Tibial artery (tissue), 4 donors: ENCODE data around the gene FERMT3.
"Not testable (repeated sequence)": the region's sequence is repeated elsewhere in the genome, so short reads cannot be mapped to it uniquely, and the experiment has no call there.

Experiments
- DNase-seq, 2 donors: peaks; one replicate each; pipeline ENCODE4 v3.0.0-alpha.2; 2019
- H3K27ac ChIP-seq, 2 donors: fragments of 200-600 bp; sonication (generic) in 1 of 2; 1 replicate in 1 of 2; 2 replicates in 1 of 2; pipeline ENCODE4 v1.5.1; 2018 to 2019; ENCODE audit warnings: mild to moderate bottlenecking in 1 of 2
- H3K27me3 ChIP-seq, 2 donors: fragments of 200-600 bp; sonication (generic) in 1 of 2; one replicate each; pipeline versions ENCODE4 v1.5.1 to v1.6.0; 2016 to 2019
- H3K36me3 ChIP-seq, 3 donors: fragments of 200-600 bp; sonication (generic) in 2 of 3; one replicate each; pipeline ENCODE4 v1.5.1; 2016 to 2019; ENCODE audit warnings: mild to moderate bottlenecking in 2 of 3
- H3K4me1 ChIP-seq, 4 donors: fragments of 200-600 bp; sonication (generic) in 2 of 4; 1 replicate in 3 of 4; 2 replicates in 1 of 4; pipeline ENCODE4 v1.5.1; 2016 to 2019
- H3K4me3 ChIP-seq, 2 donors: fragments of 200-600 bp; sonication (generic) in 1 of 2; 1 replicate in 1 of 2; 2 replicates in 1 of 2; pipeline ENCODE4 v1.5.1; 2018 to 2019; ENCODE audit warnings: mild to moderate bottlenecking in 2 of 2
- H3K9me3 ChIP-seq, 3 donors: fragments of 200-600 bp; sonication (generic) in 1 of 3; one replicate each; pipeline ENCODE4 v1.5.1; 2016 to 2019
- CTCF ChIP-seq, 2 experiments: fragments of 200-600 bp in 1 of 2; fragments of 450-650 bp in 1 of 2; IDR thresholded peaks; one replicate each; pipeline ENCODE4 v1.5.1; 2017 to 2019; ENCODE audit warnings: antibody characterized with exemption in 2 of 2, mild to moderate bottlenecking in 1 of 2, moderate library complexity in 1 of 2
- intact Hi-C: fragments of 100-400 bp; cut with DNase I; formaldehyde crosslinking; loops from one replicate; pipeline ENCODE4 v1.15.0; 2023; ENCODE audit warnings: low total_unique reads

The FERMT3 gene

GRCh38 chr11:64244107-64244506 is 37.6 kb downstream of the FERMT3 start:
- intact Hi-C loops, result no loop called here
- Histone ChIP-seq H3K27me3 (no peaks in the 10 kb centered on the region), H3K4me1 (peaks cover 0 to 60% (median 45%) of the 10 kb centered on the region in 4 donors), H3K27ac (peak overlapping the region in 1 of 2 donors; percentile 89), H3K4me3 (no peak overlapping the region), H3K36me3 (peaks cover 0 to 17% (median 0%) of the 10 kb centered on the region in 3 donors), H3K9me3 (no peaks in the 10 kb centered on the region)
- TF ChIP-seq CTCF (IDR thresholded peaks at IDR 0.05), result no peak
- no peak for DNase-seq

- intact Hi-C loops, result no loop called here
- peaks cover 0 to 56% (median 43%) of the 10 kb centered on the region in 4 donors for H3K4me1 ChIP-seq
- H3K36me3 ChIP-seq, result peaks cover 0 to 15% (median 0%) of the 10 kb centered on the region in 3 donors
- no peaks in the 10 kb centered on the region for H3K9me3 ChIP-seq
- TF ChIP-seq CTCF (IDR thresholded peaks at IDR 0.05), result no peak
- H3K27me3 ChIP-seq, result no peaks in the 10 kb centered on the region
- peak overlapping the region; percentile 62 to 79 for H3K4me3 ChIP-seq
- no peak for DNase-seq
- peak overlapping the region; percentile 87 to 89 for H3K27ac ChIP-seq
Observed at GRCh38 chr11:64244966-64245365, 38.4 kb downstream of the FERMT3 start.

GRCh38 chr11:64245401-64245796 is 38.9 kb downstream of the FERMT3 start:
- H3K4me1 ChIP-seq, result peaks cover 0 to 53% (median 39%) of the 10 kb centered on the region in 4 donors
- peak in 1 of 2 donors; percentile 90 for DNase-seq
- no peaks in the 10 kb centered on the region for H3K27me3 ChIP-seq
- peaks cover 0 to 15% (median 0%) of the 10 kb centered on the region in 3 donors for H3K36me3 ChIP-seq
- peak overlapping the region; percentile 87 to 89 for H3K27ac ChIP-seq
- peak overlapping the region; percentile 62 to 79 for H3K4me3 ChIP-seq
- H3K9me3 ChIP-seq, result no peaks in the 10 kb centered on the region
- intact Hi-C loops, result no loop called here
- TF ChIP-seq CTCF (IDR thresholded peaks at IDR 0.05), result no peak

GRCh38 chr11:64245797-64246620 is 39.5 kb downstream of the FERMT3 start:
- Histone ChIP-seq H3K9me3 (no peaks in the 10 kb centered on the region), H3K27me3 (no peaks in the 10 kb centered on the region), H3K4me3 (peak overlapping the region; percentile 62 to 79), H3K27ac (peak overlapping the region; percentile 87 to 89), H3K4me1 (peaks cover 0 to 57% (median 44%) of the 10 kb centered on the region in 4 donors), H3K36me3 (peaks cover 0 to 15% (median 0%) of the 10 kb centered on the region in 3 donors)
- TF ChIP-seq CTCF (IDR thresholded peaks at IDR 0.05), result no peak
- DNase-seq, result peak; percentile 81 to 93
- intact Hi-C loops, result no loop called here

- H3K36me3 ChIP-seq, result peaks cover 0 to 15% (median 0%) of the 10 kb centered on the region in 3 donors
- H3K9me3 ChIP-seq, H3K27me3 ChIP-seq, DNase-seq, intact Hi-C loops: not testable (repeated sequence)
- H3K27ac ChIP-seq, result peak overlapping the region; percentile 87 to 89
- H3K4me3 ChIP-seq, result peak overlapping the region; percentile 62 to 79
- H3K4me1 ChIP-seq, result peaks cover 0 to 60% (median 44%) of the 10 kb centered on the region in 4 donors
Observed at GRCh38 chr11:64246621-64246870, 40.0 kb downstream of the FERMT3 start.
